ENCODE data around the gene SYNM. TPM values are rescaled to one million over a fixed set of nuclear protein-coding genes. Genes with fewer than 3 reads are reported as not detected.
"Not testable (repeated sequence)": the region's sequence is repeated elsewhere in the genome, so short reads cannot be mapped to it uniquely, and the experiment has no call there.

SYNM gene
- total and polyA plus RNA-seq, 8 donors: 2.0 to 4.5 (median 3.3) TPM

DNA sequence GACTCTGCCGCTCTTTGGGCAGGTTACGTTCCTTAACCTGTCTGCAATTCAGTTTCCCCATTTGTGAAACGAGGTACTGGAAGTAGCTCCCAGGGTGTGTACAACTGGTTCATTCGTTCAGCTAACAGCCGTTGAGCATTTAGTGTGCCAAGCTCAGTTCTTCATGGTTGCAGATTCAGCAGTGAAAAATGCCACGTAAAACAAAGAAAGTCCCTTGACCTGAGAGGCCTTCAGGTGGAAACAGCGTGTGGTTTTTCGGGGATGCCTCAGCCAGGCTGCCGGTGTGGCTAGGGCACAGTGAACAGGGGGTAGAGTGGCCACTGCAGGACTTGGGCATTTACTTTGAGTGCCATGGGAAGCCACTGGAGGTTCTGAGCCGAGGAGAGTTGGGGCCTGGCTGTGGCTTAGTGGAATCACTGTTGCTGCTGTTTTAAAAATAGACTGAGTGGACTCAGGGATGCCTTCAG lies 4.7 kb downstream of the SYNM start:
- no peak overlapping the region for H3K27ac ChIP-seq
- 89 to 94% methylated on average over 10 of the region's 10 CpGs for WGBS, 2 donors
- FAIRE-seq: no peak
- no peak for DNase-seq
- H3K4me1 ChIP-seq: no peaks in the 10 kb centered on the region
- no peak for ATAC-seq
- intact Hi-C loops (cut with DNase I): no loop called here
- no peaks in the 10 kb centered on the region for H3K27me3 ChIP-seq
- H3K4me3 ChIP-seq: no peak overlapping the region
- H3K36me3 ChIP-seq: no peaks in the 10 kb centered on the region
- TF ChIP-seq CTCF (IDR thresholded peaks at IDR 0.05): no peak
- no peaks in the 10 kb centered on the region for H3K9me3 ChIP-seq

- intact Hi-C loops (cut with DNase I): no loop called here
- no peaks in the 10 kb centered on the region for H3K27me3 ChIP-seq
- H3K4me1 ChIP-seq: no peaks in the 10 kb centered on the region
- no peak for ATAC-seq
- TF ChIP-seq CTCF (IDR thresholded peaks at IDR 0.05): no peak
- WGBS, 2 donors: 90 to 91% methylated on average over 12 of the region's 12 CpGs
- H3K4me3 ChIP-seq: no peak overlapping the region
- H3K27ac ChIP-seq: no peak overlapping the region
- no peaks in the 10 kb centered on the region for H3K36me3 ChIP-seq
- H3K9me3 ChIP-seq: no peaks in the 10 kb centered on the region
- no peak for FAIRE-seq
- no peak for DNase-seq
Measured at GRCh38 chr15:99110093-99110492, 5.2 kb downstream of the SYNM start.

DNA sequence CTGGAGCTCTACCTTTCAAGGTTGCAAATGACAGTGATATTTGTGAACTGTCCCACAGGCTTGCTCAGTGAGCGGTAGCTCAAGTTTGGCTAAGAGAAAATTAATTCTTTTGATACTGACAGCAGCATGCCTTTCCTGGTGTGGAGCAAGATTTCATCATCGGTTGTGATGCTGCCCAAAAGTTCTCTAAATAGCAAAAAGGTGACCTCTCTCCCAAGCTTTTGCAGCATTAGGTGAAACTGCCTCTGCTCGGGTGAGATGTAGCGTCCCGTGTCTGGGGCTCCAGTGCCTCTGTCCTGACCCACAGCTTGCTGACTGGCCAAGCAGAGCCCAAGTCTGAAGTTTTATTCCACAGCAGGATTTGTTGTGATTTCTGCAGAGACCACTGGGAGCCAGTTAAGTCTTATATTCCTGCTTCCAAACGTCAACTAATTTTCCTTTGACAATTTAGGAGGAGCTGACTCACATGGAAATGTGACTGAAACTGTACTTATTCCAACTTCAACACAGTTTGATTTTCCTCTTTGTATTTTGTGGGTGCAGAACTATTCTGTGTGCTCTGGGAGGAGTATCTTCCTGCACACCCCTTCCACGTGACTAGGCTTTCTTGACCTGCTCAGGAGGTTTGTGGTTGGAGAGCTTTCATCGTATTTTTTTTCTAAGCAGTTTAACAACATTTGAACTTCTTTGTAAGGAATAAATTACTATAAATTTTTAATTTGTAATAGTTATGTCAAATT lies 5.9 kb downstream of the SYNM start:
- DNase-seq (no peak), FAIRE-seq (no peak), ATAC-seq (no peak)
- WGBS, 2 donors: 64 to 74% methylated on average over 8 of the region's 8 CpGs
- H3K4me1 ChIP-seq: no peaks in the 10 kb centered on the region
- no peak overlapping the region for H3K4me3 ChIP-seq
- no peak for TF ChIP-seq CTCF (IDR thresholded peaks at IDR 0.05)
- no peaks in the 10 kb centered on the region for H3K27me3 ChIP-seq
- H3K36me3 ChIP-seq: no peaks in the 10 kb centered on the region
- intact Hi-C loops (cut with DNase I): no loop called here
- no peaks in the 10 kb centered on the region for H3K9me3 ChIP-seq
- H3K27ac ChIP-seq: no peak overlapping the region

GRCh38 chr15:99111641-99112040 lies 6.8 kb downstream of the SYNM start:
- FAIRE-seq; H3K36me3 ChIP-seq; H3K4me3 ChIP-seq; intact Hi-C loops (cut with DNase I); H3K9me3 ChIP-seq; H3K27me3 ChIP-seq; ATAC-seq; DNase-seq; H3K27ac ChIP-seq; H3K4me1 ChIP-seq: not testable (repeated sequence)
- WGBS, 2 donors: 84 to 95% methylated on average over 8 of the region's 8 CpGs

GRCh38 chr15:99113547-99114271 lies 8.8 kb downstream of the SYNM start:
- H3K27me3 ChIP-seq: no peaks in the 10 kb centered on the region
- ATAC-seq (no peak), DNase-seq (no peak), FAIRE-seq (no peak)
- H3K27ac ChIP-seq: no peak overlapping the region
- no peaks in the 10 kb centered on the region for H3K9me3 ChIP-seq
- WGBS, 2 donors: 87 to 91% methylated on average over 13 of the region's 13 CpGs
- H3K4me3 ChIP-seq: no peak overlapping the region
- no peaks in the 10 kb centered on the region for H3K36me3 ChIP-seq
- no peak for TF ChIP-seq CTCF (IDR thresholded peaks at IDR 0.05)
- no peaks in the 10 kb centered on the region for H3K4me1 ChIP-seq
- intact Hi-C loops (cut with DNase I): no loop called here
